ENCODE data around the gene ZNF324. TPM values are rescaled to one million over a fixed set of nuclear protein-coding genes. Genes with fewer than 3 reads are reported as not detected.

Gene ZNF324
- total RNA-seq, 1 experiment from 2014 or later: 6.5 TPM

DNA sequence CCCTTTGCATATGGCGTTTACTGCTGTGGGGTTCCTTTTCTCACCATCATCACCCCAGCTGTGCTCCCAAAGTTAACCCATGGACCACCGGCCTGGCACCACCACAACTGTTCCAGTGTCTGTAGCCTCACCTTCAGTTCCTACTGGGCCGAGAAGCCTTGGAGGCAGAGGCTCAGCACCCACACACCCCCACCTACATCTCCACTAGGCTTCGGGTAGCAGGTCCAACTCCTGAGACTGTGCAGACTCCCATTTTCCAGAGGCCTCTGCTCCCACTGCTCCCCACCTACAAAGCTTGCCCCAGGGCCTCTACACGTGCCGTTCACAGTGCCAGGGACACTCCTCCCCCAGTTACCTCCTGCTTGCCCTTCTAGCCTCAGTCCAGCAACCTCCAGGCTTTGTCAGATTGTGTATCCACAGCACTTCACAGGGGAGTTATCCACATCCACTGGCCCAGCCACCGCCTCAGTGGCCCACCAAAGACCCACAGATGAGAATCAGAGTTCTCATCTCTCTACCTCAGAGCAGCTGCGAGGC is 30.8 kb downstream of the ZNF324 start:
- TF ChIP-seq, protein P1, sequence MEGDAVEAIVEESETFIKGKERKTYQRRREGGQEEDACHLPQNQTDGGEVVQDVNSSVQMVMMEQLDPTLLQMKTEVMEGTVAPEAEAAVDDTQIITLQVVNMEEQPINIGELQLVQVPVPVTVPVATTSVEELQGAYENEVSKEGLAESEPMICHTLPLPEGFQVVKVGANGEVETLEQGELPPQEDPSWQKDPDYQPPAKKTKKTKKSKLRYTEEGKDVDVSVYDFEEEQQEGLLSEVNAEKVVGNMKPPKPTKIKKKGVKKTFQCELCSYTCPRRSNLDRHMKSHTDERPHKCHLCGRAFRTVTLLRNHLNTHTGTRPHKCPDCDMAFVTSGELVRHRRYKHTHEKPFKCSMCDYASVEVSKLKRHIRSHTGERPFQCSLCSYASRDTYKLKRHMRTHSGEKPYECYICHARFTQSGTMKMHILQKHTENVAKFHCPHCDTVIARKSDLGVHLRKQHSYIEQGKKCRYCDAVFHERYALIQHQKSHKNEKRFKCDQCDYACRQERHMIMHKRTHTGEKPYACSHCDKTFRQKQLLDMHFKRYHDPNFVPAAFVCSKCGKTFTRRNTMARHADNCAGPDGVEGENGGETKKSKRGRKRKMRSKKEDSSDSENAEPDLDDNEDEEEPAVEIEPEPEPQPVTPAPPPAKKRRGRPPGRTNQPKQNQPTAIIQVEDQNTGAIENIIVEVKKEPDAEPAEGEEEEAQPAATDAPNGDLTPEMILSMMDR (IDR thresholded peaks at IDR 0.05; ENCODE audit: unreplicated experiment): no peak
- ChIA-PET POLR2A (no interaction called here), CTCF (no interaction called here)
- Mint-ChIP-seq H3K27ac (ENCODE audit: low read depth, unreplicated experiment) (peak overlapping the region; percentile 57), H3K27me3 (ENCODE audit: insufficient read depth, unreplicated experiment) (no peaks in the 10 kb centered on the region), H3K4me1 (ENCODE audit: insufficient read depth, unreplicated experiment) (peaks cover 17% of the 10 kb centered on the region), H3K36me3 (ENCODE audit: insufficient read depth, unreplicated experiment) (peaks cover 9% of the 10 kb centered on the region), H3K9me3 (ENCODE audit: unreplicated experiment) (peaks cover 16% of the 10 kb centered on the region), H3K4me3 (ENCODE audit: unreplicated experiment) (peak overlapping the region; percentile 83)
- no peak for DNase-seq (ENCODE audit: unreplicated experiment)
- BruUV-seq (replicated peaks): no TSS peak
- intact Hi-C loops (cut with micrococcal nuclease): no loop called here

- Mint-ChIP-seq H3K27ac (ENCODE audit: low read depth, unreplicated experiment) (peak overlapping the region; percentile 86), H3K9me3 (ENCODE audit: unreplicated experiment) (peaks cover 22% of the 10 kb centered on the region), H3K4me3 (ENCODE audit: unreplicated experiment) (peak overlapping the region; percentile 83), H3K4me1 (ENCODE audit: insufficient read depth, unreplicated experiment) (peaks cover 17% of the 10 kb centered on the region), H3K36me3 (ENCODE audit: insufficient read depth, unreplicated experiment) (peaks cover 15% of the 10 kb centered on the region), H3K27me3 (ENCODE audit: insufficient read depth, unreplicated experiment) (no peaks in the 10 kb centered on the region)
- ChIA-PET POLR2A (interaction anchor here (0.6 to 2.5 kb wide), 9 partner anchors 14 to 180 kb away, joined by 3 to 27 read pairs (median 6); partner anchors contain the start of genes CHMP2A, TRIM28, ZBTB45 and ZSCAN22), CTCF (no interaction called here)
- no peak for DNase-seq (ENCODE audit: unreplicated experiment)
- BruUV-seq (replicated peaks): TSS peak; percentile 71
- intact Hi-C loops (cut with micrococcal nuclease): no loop called here
- TF ChIP-seq, protein P1 (IDR thresholded peaks at IDR 0.05; ENCODE audit: unreplicated experiment): no peak
Measured at GRCh38 chr19:58498316-58499020, 31.6 kb downstream of the ZNF324 start.

GRCh38 chr19:58499021-58499927 is 32.4 kb downstream of the ZNF324 start:
- Mint-ChIP-seq H3K36me3 (ENCODE audit: insufficient read depth, unreplicated experiment) (peaks cover 15% of the 10 kb centered on the region), H3K27me3 (ENCODE audit: insufficient read depth, unreplicated experiment) (no peaks in the 10 kb centered on the region), H3K4me3 (ENCODE audit: unreplicated experiment) (peak overlapping the region; percentile 83), H3K27ac (ENCODE audit: low read depth, unreplicated experiment) (peak overlapping the region; percentile 86), H3K4me1 (ENCODE audit: insufficient read depth, unreplicated experiment) (peaks cover 17% of the 10 kb centered on the region), H3K9me3 (ENCODE audit: unreplicated experiment) (peaks cover 22% of the 10 kb centered on the region)
- TF ChIP-seq, protein P1 (IDR thresholded peaks at IDR 0.05; ENCODE audit: unreplicated experiment): peak; percentile 11
- no TSS peak for BruUV-seq (replicated peaks)
- ChIA-PET CTCF (interaction anchor here (0.8 to 3.0 kb wide), 4 partner anchors 14 to 21 kb away, joined by 3 to 21 read pairs (median 4); partner anchors contain the start of gene ZBTB45), POLR2A (interaction anchor here (0.6 to 2.5 kb wide), 11 partner anchors 15 to 181 kb away, joined by 3 to 27 read pairs (median 6); partner anchors contain the start of genes CHMP2A, TRIM28, ZBTB45 and ZNF837)
- DNase-seq (ENCODE audit: unreplicated experiment): peak; percentile 100
- intact Hi-C loops (cut with micrococcal nuclease): no loop called here

Data from MCF 10A (cell line).